Astrocyte (in vitro differentiated cells and primary cell): ENCODE results near the gene PCP4.

Experiments
- CTCF ChIP-seq: IDR thresholded peaks from 2 replicates; pipeline ENCODE4 v1.5.1; 2011; ENCODE audit warnings: low read depth, mild to moderate bottlenecking, inconsistent platforms, low read length, moderate library complexity; ENCODE audit not compliant: insufficient read depth
- EZH2 ChIP-seq: IDR thresholded peaks from 2 replicates; pipeline ENCODE4 v1.6.1; 2012; ENCODE audit warnings: mild to moderate bottlenecking, low read length, inconsistent platforms; ENCODE audit not compliant: insufficient read depth

- no peak for TF ChIP-seq EZH2
- TF ChIP-seq CTCF, result no peak
These were observed 68.5 kb downstream of the PCP4 start for GRCh38 chr21:39935716-39936115.
